Activated CD8-positive, alpha-beta memory T cell treated with anti-CD3 and anti-CD28 coated beads for 36 hours (primary cell): ENCODE data around the gene GRID2. TPM values are rescaled to one million over a fixed set of nuclear protein-coding genes. Genes with fewer than 3 reads are reported as not detected.
"Not testable (repeated sequence)": the region's sequence is repeated elsewhere in the genome, so short reads cannot be mapped to it uniquely, and the experiment has no call there.

Experiments used
- CTCF ChIA-PET: fragments of 350-600 bp; sonication (Branson Sonifier 250); formaldehyde crosslinking; loops from one replicate; lab custom pipeline; 2021; ENCODE audit warnings: antibody characterized with exemption; lab: Charles Lee
- POLR2A ChIA-PET: fragments of 350-600 bp; sonication (Branson Sonifier 250); formaldehyde crosslinking; loops from one replicate; lab custom pipeline; 2021; ENCODE audit warnings: antibody characterized with exemption; lab: Charles Lee
- total RNA-seq, 2 experiments: library from RNA; stranded (reverse); gene quantifications; one replicate each; pipeline ENCODE4 v1.2.3, GENCODE V29; 2021

GRID2 gene
- total RNA-seq, 2 experiments from 2014 or later = not detected

DNA sequence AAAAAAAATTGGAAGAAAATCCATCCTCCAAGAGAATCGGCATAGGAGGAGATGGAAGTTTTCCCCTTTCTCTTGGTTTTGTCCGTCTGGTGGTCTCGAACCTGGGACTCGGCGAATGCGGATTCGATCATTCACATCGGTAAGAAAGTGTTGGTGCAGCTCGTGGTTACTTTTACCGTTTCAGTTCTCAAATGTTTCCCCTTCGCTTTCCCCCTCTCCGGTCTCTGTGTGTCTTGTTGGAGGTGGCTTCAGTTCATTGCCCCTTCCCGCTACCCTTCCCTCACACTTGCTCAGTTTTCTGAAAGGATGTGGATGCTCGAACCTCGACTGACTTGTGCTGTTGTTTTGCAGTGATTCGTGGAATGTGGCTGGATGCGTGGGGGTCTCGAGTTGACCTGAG, 840 bp downstream of the GRID2 start:
- ChIA-PET POLR2A (no interaction called here), CTCF (no interaction called here)

DNA sequence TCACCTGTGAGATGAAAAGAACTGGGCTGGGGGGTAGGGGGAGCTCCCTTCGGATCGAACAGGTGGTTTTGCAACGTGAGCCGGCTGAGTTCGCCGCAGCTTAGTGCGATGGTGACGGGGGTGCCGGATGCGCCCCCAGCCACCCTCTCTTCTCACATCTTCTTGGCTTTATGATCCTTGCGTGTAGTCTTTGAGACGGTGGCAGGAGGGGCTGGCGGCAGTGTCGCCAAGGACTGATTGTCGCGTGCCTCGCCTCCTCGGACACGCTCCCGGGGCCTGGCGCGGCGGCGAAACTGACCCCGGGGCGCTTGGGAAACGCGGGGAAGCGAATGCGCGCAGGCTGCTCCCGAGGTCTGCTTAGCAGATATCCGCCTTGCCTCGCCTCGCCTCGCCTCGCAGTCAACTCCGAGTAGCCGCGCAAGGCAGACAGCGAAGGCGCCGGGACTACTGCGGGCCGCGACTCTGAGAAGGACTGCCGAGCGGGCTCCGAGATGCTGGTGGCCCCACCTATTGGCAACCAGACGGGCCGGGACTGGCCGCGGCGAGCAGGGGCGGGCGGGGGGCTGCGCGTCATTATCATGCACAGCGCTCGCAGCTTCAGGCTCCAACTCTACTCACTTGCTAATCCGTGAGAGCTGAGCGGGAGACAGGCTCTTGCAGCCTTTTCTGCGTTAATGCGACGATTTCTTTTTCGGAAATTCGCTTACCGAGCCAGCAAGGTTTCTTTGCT, 1.5 kb downstream of the GRID2 start:
- ChIA-PET POLR2A (no interaction called here), CTCF (no interaction called here)

DNA sequence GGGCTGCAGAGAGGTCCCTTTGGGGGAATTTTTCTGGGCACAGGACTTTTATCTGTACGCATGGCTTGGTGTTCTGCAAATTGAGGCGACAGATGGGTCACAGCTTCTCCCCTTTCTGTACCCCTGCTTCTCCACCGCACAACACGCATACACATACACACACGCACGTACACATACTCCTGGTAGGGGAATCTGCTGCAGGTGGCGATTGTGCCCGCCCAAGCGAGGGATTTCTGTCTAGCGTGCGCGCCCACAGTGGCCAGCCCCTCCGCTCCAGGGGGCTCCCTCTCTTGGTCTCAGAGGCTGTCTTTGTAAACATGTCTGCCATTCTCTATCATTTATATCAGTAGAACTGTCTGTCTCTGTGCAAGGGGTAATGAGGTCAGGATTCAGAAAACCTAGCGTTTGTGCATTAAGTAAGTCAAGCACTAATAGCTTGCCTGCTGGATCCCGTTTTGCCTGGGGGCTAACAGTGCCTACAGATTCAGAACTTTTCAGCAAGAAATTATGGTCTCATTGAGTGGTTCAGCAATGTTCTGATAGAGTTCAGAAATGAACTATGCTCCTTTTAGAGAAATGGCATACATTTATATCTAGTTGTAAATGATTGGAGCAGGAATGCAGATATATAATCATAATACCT, 2.2 kb downstream of the GRID2 start:
- ChIA-PET POLR2A (no interaction called here), CTCF (no interaction called here)

DNA sequence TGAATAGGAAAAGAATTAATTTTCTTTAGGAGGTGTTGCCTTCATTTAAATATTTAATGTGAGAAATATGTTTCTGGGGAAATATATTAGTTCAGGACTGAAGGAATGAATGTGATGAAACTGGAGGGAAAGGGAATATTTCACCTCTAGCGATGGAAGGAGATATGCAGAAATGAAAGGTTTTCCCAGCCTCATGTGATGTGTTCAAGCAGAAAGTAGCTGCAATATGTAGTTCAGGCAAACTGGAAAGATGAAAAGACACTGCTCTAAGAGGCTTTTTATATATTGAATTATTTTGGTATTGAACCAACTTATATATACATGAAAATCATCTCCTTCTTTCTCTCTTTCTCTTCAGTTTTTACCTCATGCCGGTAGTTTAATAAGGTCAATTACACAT, 3.4 kb downstream of the GRID2 start:
- ChIA-PET POLR2A (no interaction called here), CTCF (no interaction called here)

DNA sequence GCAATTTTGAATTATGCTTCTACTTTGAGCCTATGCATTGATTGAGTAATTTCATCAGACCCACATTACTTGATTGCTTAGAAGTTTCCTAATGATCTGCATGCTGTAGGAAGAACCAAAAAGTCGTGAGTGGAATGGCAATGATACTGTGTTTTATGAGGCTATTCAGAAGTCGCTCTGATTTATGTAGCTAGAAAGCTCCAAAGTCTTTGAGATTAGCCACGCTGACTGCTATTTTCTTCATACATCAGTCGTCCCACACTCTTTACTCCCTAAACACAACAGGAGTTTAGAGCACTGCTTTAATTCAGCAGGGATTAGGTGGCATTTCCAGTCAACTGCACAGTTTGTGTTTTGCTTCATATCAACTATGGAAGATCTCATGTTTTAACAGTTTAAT, 4.1 kb downstream of the GRID2 start:
- ChIA-PET CTCF (no interaction called here), POLR2A (no interaction called here)

DNA sequence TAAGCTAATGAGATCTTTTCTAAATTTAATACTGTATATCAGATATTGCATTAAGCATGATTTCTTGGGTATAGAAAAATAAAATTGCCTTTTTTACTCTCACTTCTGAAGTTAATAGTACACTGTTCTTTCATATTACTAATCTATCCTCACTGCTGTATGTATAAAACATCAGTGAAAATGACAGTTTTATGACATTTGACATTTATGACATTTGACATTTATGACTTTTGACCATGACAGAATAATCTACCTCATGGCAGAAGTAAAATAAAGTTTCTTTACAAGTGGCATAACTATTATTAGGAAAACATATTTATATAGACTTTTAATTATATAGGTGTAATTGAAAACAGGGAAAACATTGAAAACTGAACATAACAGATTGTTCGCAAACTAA, 13.3 kb downstream of the GRID2 start:
- ChIA-PET POLR2A (no interaction called here), CTCF (no interaction called here)

DNA sequence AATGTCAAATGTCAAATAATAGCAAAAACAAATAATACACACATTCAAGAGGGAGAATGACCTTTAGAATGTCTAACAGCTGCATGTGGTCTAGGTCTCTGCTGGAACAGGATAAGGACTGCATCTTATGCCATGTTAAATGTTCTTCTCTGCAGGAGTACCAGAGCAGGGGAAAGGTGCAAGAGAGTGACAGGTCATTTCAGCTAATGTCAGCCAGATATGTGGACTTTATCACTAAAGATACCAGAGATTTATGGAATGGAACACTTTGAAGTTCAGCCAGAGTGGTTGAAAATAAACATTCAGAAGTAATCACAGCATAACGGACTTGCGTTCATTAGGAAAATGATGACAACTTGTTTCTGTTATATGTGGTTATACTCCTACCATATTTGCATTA, 24.3 kb downstream of the GRID2 start:
- POLR2A ChIA-PET = no interaction called here

DNA sequence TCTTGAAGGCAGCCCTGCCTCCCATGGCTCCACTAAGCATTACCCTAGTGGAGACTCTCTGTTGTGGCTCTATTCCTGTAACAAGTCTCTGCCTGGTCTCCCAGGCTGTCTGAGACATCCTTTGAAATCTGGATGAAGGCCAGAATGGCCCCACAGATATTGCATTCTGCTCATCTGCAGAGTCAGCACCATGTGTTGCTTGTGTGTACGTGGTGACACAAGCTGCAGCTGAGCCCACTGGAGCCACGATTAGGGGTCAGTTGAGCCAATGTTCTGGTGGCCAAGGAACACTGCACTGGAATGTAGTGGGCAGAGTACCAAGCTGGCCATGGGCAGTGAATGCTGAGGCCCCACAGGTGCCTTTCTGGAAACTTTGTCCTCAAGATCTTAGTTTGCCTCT, 29.2 kb downstream of the GRID2 start:
- CTCF ChIA-PET = no interaction called here

More for the DNA sequence above, 24.3 kb downstream of the GRID2 start:
- CTCF ChIA-PET = no interaction called here

DNA sequence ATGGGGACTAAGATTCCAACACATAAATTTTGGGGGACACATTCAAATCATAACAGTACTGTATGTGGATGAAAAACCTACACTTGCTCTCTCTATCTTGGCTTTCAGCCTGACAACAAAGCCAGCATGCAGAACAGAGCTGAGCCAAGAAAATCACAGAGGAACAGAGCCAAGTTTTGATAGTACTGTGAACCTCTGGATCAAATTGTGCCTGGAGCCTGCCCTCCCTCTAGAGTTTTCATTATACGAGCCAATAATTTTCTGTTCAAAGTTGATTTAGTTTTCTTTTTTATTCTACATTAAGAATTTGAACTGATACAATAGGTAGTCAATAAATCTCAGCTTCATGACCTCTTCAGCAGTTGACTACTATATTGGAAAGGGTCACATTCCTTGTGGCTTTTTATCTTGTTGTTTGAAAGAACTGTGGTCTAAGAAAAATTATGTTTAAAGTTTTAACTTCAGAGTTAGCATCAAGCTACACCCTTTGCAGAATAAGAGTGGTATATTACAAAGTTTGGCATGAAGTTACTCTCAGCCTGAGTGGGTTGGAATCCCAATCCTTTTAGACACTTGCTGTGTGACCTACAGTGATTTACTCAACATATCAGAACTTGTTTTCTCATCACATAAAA, 31.1 kb downstream of the GRID2 start:
- POLR2A ChIA-PET = no interaction called here
- CTCF ChIA-PET = no interaction called here

More for the DNA sequence above, 29.2 kb downstream of the GRID2 start:
- POLR2A ChIA-PET = no interaction called here

DNA sequence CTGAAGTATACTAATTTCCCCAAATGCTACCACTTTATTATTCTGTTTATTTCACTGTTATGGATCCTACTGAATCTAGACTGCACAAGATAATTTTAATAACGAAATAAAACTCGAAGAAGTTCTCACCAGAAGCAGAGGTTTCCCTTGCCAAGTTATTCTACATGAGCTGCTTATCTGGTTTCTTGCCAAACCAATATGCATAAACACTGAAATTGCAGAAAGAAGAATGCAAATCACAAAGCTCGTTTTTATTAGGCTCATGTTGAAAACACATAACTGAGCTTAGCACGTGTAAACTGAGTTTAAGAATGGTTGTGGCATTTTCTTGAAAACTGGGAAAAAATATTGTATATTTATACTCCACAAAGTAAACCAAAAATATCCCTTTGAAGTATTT, 35.9 kb downstream of the GRID2 start:
- CTCF ChIA-PET = no interaction called here
- POLR2A ChIA-PET = no interaction called here

DNA sequence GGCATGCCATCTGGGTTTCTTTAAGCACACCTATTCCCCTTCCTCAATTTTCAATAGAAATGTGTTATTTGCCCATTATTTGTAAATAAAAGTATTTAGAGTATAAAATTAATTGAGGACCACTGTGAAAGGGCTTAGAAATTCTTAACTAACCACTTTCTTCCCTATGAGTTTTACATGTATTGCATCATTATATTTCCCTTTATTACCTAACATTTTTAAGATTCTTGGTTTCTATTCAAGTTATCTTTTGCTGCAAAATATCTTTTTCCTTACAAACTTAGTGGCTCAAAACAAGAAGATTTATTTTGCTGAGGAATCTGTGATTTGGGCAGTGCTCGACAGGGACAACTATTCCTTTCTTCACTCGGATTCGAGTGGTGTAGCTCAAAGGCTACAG, 40.5 kb downstream of the GRID2 start:
- POLR2A ChIA-PET = no interaction called here
- CTCF ChIA-PET = no interaction called here

DNA sequence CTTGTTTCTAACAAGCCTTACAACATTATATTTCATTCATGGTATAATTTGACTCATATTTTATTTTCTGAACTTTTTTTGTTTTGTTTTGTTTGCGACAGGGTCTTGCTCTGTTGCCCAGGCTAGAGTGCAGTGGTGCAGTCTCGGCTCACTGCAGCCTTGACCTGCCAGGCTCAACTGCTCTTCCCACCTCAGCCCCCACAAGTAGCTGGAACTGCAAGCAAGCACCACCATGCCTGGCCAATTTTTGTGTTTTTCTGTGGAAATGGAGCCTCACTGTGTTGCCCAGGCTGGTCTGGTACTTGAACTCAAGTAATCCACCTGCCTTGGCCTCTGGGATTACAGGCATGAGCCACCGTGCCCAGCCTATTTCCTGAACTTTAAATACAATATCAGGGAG, 42.5 kb downstream of the GRID2 start:
- POLR2A ChIA-PET = no interaction called here

DNA sequence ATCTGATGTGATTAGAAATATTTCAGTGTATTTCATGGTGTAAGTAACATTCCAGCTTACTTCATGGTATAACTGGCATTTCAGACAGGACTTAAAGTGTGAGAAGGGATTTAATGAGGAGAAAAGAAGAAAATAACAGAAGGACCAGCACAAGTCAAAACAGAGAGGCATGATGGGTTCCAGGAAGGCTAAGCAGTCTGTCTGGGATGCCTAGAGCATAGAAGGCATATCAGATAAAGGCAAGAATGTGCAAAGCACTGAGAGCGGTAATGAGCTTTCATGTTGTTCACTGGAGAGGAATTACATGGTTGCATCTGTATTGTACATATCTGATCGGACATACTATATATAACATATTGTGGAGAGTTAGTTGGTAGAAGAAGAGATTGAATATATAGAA, 54.2 kb downstream of the GRID2 start:
- POLR2A ChIA-PET = no interaction called here
- CTCF ChIA-PET = no interaction called here

More for the DNA sequence above, 42.5 kb downstream of the GRID2 start:
- CTCF ChIA-PET = no interaction called here

DNA sequence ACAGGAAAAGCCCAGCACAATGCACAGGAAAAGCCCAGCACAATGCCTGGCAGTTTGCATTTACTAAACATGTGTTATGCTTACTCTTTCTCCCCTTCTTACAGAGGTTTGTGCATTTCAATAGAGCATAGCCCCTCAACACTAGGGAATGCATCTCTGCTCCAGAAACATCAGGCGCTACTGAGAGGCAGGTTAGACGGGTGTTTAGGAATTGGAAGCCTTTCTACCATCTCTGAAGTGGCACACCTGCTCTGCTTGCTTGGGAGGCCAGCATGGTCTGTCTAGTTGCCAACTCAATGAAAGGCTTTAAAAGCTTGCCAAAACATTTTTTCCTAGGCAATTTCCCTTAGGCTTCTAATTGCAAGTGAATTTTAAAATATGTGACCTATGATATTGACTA, 55.7 kb downstream of the GRID2 start:
- POLR2A ChIA-PET = no interaction called here
- CTCF ChIA-PET = no interaction called here

DNA sequence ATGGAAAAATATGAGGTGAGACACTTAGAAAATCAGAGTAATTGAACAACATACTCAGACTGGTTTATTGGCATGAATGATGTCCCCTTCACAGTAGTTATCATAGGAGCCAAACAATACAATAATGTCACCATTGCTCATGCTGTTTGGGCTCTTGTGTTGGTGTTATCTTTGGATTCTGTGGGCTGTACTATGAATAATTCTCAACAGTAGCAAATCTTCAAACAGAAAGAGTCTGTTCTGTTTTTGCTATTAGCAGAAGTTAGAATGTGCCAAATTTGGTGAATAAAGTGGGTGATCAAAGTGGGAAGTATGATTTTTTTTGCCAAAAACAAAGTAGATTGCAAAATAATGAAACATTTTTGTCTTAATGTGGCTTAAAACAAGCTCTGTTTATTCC, 58.3 kb downstream of the GRID2 start:
- ChIA-PET POLR2A (no interaction called here), CTCF (no interaction called here)

DNA sequence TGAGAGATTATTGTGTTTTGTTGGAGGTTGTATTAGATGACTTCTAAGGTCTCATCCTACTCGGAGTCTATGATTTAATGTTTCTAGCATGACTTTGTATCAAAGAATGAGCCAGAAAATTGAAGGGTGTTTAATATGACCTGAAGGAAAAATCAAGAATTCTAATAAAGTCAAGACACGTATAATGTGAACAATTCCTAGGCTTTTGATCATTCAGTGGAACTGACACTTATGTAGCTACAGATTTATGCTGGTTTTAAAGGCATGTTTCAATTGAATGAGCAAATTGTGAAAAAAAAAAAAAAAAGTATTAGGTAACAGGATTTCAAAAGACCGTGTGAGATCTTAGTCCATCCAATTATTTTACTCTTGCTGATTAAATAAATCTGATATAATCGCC, 64.9 kb downstream of the GRID2 start:
- CTCF ChIA-PET = no interaction called here

DNA sequence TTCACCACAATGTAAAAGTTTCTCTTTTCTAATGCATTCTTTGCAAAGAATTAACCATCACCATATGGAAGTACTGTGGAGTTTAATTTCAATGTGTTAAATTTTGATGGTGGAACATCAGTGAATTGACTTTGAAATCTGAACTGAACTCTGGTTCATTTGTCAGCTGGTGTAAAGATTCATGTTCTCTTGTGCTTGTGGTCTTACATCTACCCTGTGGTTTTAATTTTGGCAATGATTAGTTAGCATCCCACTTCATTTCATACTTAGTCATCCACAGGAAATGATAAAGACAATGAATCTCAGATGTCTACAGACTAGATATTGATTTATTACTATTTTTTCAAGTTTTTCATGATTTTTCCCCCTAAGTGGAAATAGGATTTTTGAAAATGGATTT, 77.8 kb downstream of the GRID2 start:
- ChIA-PET CTCF (no interaction called here), POLR2A (no interaction called here)

More for the DNA sequence above, 64.9 kb downstream of the GRID2 start:
- POLR2A ChIA-PET = no interaction called here

DNA sequence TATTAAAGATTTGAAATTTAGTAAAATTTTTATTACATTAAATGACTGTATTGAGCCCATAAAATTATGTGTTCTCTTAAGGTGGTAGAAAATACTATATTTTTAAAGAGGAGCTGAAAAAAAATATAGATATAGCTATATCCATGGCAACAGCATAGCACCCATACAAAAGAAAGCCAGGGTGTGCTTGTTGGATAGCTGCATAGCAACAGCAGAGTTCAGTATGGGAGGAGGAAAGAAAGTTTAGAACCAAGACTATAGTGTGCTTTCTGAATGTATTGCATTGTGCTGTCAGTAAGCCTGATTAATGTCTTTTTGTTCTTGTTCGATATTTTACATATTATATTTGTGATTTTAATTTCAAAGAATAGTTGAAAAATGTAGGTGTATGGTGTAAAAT, 78.4 kb downstream of the GRID2 start:
- ChIA-PET POLR2A (no interaction called here), CTCF (no interaction called here)

DNA sequence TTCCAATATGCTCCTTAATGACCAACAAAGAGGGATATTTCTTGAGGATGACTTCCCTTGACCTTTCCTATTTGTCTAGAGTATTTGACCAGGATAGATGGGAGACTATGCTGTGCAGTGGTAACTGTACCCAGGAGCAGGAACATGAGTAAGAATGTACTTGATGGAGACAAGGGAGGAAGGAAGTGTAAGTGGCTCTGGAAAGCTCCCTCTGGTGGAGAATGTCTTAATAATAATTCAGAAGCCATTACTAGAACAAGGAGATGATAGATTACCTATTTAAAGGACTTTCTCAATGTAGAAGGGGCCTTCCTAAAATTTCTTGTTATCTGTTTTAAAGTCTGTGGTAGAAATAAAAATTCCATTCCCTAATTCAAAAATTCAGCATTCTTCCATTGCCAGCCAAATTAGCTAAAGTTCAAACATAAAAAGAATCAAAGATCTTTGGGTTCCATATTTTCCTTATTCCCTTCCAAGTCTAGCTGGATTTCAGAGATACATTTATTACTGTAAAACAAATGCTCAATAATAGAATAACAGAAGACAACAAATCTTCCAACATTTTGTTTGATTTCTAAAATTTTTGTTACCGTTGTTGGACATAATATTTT, 83.8 kb downstream of the GRID2 start:
- ChIA-PET POLR2A (no interaction called here), CTCF (no interaction called here)

DNA sequence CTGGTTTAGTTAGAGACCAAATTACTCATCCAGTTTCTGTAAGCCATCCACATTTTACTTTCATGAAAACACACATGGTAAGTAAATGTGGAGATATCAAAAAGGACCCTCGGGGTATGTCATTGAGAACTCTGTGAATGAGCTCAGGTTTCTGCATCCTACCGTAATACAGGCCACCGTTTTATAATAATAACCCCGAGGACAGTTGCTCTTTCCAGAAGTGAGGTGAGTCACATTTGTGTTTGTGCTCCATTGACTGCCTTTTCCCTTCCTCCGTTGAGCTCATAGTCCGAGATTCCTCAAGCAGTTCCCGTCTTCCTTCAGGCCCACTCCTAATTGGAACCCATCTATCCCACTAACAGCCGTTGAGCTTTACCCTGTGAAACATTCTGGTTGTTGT, 95.3 kb downstream of the GRID2 start:
- ChIA-PET POLR2A (no interaction called here), CTCF (no interaction called here)

DNA sequence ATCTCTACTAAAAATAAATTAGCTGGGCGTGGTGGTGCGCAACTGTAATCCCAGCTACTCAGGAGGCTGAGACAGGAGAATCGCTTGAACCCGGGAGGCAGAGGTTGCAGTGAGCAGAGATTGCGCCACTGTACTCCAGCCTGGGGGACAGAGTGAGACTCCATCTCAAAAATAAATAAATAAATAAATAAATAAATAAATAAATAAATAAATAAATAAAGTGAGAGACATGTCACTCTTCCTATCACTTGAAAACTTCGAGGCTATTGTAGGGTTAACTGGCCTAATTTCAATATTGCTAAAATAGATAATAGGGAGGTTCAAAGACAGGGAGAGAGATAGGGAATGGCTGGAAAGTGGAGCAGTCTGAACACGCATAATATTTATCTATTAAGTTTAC, 99.8 kb downstream of the GRID2 start:
- POLR2A ChIA-PET, CTCF ChIA-PET: not testable (repeated sequence)
